GM18870 (cell line): Measurements from ENCODE around the gene ZNF358.
"Not testable (repeated sequence)": the region's sequence is repeated elsewhere in the genome, so short reads cannot be mapped to it uniquely, and the experiment has no call there.

Experiments
- ATAC-seq: cut with Tn5 transposase; IDR thresholded peaks from one replicate; pipeline ENCODE4 v1.9.1; 2021; ENCODE audit warnings: moderate library complexity; ENCODE audit not compliant: unreplicated experiment

Gene ZNF358

GRCh38 chr19:7535047-7535997 is 19.4 kb downstream of the ZNF358 start, which contains the start of gene PNPLA6:
PNPLA6 (plus strand) TSS chr19:7535717; CDS start chr19:7535789, 72 bp downstream.
- peak; percentile 62 for ATAC-seq

DNA sequence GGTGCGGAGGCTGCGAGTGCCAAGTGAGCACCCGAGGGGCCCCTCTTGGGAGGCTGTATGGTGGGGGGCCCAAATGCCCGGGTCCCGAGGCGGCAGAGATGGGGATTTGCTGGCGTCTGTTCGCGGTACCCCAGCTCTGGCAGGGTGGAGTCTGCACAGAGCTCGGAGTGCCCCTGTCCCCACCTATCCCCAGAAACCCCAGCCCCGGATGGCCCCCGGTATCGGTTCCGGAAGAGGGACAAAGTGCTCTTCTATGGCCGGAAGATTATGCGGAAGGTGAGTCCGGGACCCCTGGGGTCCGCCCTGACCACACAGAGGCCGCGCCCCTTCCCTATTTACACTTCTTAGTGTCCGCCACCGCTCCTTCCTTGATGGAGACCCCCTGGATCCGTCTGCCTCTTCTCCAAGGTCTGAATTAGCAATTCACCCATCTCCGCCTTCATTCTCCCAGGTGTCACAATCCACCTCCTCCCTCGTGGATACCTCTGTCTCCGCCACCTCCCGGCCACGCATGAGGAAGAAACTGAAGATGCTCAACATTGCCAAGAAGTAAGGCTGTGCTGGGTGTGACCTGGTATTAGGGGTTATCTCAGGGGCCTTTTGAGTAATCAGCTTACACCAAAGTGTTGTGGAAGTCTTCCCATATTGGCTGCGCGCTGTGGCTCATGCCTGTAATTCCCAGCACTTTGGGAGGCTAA is 20.2 kb downstream of the ZNF358 start:
- no peak for ATAC-seq

DNA sequence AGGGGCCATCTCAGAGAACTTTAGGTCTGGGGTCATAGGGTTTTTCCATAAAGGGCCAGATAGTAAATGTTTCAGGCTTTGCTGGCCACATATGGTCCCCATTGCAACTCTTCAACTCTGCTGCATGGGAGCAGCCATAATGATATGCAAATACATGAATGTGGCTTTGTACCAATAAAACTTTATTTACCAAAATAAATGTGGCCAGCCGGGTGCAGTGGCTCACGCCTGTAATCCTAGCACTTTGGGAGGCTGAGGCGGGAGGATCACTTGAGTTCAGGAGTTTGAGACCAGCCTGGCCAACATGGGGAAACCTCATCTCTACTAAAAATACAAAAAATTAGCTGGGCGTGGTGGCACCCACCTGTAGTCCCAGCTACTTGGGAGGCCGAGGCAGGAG is 23.1 kb downstream of the ZNF358 start:
- ATAC-seq, result not testable (repeated sequence)

GRCh38 chr19:7539827-7540425 is 24.0 kb downstream of the ZNF358 start:
- no peak for ATAC-seq

DNA sequence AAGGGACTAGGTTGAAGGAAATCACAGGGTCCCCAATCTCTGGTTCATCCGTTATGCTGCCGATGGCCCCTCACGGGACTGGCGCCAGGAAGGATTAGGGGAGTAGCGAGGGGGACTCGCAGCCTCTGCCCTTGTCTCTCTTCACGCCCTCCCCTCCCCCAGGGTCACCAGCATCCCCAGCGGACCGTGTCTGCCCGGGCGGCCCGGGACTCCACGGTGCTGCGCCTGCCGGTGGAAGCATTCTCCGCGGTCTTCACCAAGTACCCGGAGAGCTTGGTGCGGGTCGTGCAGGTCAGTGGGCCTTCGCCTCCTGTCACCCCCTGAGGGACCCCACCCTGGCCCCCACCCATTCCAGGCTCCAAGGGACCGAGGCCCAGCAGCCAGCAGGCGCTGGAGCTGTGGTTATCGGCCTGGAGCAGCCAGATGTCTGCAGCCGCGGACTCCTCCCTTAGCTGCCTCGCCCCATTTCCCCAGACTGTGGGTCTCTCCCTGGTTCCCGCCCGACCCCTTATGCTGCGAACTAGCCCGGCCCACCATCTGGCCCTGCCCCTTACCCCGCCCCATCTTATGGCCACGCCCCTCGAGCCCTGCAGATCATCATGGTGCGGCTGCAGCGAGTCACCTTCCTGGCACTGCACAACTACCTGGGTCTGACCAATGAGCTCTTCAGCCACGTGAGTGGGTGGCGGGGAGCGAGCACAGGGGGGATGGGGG is 25.0 kb downstream of the ZNF358 start:
- ATAC-seq, result no peak

GRCh38 chr19:7541475-7541824 is 25.5 kb downstream of the ZNF358 start:
- no peak for ATAC-seq

DNA sequence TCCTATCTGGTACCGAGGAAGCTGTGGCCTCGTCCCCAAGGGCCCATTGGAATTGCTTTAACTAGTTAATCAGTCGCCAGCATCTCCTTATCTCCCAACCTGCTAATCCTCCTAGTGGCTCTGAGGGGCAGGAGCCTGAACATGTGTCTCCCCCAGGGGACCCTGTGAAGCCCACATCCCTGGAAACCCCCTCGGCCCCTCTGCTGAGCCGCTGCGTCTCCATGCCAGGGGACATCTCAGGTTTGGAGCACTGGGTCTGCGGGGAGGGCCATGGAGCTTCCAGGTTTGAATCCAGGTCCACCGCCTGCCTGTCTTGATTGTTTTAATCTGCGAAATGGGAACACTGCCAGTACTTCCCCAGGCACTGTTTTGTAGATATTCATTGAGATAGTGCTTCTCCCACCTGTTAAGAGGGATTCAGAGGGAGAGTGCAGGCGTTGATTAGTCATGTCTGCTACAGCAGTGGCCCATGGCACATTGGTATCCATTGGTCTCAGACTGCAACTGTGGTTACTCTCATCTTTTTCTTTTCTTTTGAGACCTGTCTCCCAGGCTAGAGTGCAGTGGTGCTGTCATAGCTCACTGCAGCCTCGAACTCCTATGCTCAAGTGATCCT is 26.0 kb downstream of the ZNF358 start:
- ATAC-seq, result no peak

DNA sequence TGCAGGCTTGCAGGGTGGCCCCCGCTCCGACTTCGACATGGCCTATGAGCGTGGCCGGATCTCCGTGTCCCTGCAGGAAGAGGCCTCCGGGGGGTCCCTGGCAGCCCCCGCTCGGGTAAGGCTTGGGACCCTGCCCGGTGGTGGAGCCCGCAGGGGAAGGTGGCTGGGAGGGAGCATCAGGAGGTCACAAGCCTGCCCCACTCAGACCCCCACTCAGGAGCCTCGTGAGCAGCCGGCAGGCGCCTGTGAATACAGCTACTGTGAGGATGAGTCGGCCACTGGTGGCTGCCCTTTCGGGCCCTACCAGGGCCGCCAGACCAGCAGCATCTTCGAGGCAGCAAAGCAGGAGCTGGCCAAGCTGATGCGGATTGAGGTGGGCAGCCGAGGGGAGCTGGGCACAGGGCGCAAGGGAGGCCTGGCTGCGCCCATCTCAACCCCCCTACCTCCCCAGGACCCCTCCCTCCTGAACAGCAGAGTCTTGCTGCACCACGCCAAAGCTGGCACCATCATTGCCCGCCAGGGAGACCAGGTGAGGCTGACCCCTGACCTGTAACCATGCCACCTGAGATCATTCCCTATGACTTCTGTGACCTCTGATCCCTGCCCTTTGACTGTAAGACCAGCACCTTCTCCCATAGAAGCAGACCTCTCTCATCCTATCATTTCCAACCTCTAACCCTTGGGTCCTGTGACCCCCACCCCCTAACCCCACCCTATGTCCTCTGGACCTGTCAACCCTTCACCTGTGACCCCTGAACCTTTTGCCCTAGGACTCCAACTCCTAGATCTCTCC is 26.8 kb downstream of the ZNF358 start:
- ATAC-seq, result no peak

GRCh38 chr19:7544626-7545025 is 28.7 kb downstream of the ZNF358 start:
- ATAC-seq, result no peak

GRCh38 chr19:7545300-7545699 is 29.4 kb downstream of the ZNF358 start:
- no peak for ATAC-seq

GRCh38 chr19:7545904-7546303 is 30.0 kb downstream of the ZNF358 start:
- no peak for ATAC-seq

GRCh38 chr19:7547159-7547558 is 31.3 kb downstream of the ZNF358 start:
- no peak for ATAC-seq

DNA sequence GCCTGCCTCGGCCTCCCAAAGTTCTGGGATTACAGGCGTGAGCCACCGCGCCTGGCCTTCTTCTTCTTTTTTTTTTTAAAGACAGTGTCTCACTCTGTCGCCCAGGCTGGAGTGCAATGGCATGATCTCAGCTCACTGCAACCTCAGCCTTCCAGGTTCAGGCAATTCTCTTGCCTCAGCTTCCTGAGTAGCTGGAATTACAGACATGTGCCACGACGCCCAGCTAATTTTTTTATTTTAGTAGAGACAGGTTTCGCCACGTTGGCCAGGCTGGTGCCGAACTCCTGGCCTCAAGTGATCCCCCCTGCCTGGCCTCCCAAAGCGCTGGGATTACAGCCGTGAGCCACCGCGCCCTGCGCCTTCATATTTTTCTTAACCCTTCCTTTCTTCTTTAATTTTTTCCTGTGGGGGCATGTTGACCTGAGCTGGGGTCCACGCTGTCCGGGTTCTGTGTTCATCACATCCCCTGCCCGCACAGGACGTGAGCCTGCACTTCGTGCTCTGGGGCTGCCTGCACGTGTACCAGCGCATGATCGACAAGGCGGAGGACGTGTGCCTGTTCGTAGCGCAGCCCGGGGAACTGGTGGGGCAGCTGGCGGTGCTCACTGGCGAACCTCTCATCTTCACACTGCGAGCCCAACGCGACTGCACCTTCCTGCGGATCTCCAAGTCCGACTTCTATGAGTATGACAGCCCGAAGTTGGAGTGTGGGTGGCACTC is 33.7 kb downstream of the ZNF358 start:
- no peak for ATAC-seq

- ATAC-seq, result no peak
Observed at GRCh38 chr19:7550169-7550770, 34.4 kb downstream of the ZNF358 start.

- no peak for ATAC-seq
Observed at GRCh38 chr19:7550987-7551761, 35.3 kb downstream of the ZNF358 start.

- no peak for ATAC-seq
Observed at GRCh38 chr19:7552781-7553180, 36.9 kb downstream of the ZNF358 start.

DNA sequence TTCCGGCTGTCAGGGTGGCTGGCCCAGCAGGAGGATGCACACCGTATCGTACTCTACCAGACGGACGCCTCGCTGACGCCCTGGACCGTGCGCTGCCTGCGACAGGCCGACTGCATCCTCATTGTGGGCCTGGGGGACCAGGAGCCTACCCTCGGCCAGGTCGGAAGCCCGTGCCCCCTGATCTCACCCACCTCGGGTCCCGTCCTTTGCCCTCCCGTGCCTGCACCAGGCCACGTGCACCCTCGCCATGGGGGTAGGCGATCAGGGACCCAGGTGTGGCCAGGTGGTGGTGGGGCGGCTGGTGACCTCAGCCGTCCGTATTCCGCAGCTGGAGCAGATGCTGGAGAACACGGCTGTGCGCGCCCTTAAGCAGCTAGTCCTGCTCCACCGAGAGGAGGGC is 38.7 kb downstream of the ZNF358 start:
- ATAC-seq, result no peak
